Right renal pelvis (tissue), 4 donors: ENCODE results near the gene TIGD6. TPM values are rescaled to one million over a fixed set of nuclear protein-coding genes. Genes with fewer than 3 reads are reported as not detected.
A peak's percentile ranks its signal among the peaks of the same experiment; 100 is the strongest.

Experiments used
- DNase-seq, 4 donors: peaks; one replicate each; pipeline ENCODE4 v3.0.0-alpha.2; 2013; ENCODE audit warnings: low read depth in 4 of 4, low spot score in 3 of 4, missing footprints in 1 of 4
- polyA plus RNA-seq, 4 donors: library from polyadenylated mRNA; unstranded; fragments of 120-200 nt; gene quantifications; one replicate each; pipeline ENCODE4 v1.2.1, GENCODE V29; 2013; ENCODE audit not compliant: insufficient read length in 4 of 4

The TIGD6 gene
- polyA plus RNA-seq, 4 donors = 6.2 to 8.1 (median 6.9) TPM

GRCh38 chr5:149982505-149982904 lies 17.9 kb downstream of the TIGD6 start:
- DNase-seq = no peak

DNA sequence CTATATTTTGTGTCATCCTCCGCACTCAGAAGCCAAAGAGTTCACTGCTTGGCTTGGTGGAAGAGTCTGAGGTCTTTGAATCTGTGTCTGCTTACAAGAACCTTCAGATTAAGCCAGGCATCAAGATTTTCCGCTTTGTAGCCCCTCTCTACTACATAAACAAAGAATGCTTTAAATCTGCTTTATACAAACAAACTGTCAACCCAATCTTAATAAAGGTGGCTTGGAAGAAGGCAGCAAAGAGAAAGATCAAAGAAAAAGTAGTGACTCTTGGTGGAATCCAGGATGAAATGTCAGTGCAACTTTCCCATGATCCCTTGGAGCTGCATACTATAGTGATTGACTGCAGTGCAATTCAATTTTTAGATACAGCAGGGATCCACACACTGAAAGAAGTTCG lies 19.2 kb downstream of the TIGD6 start:
- DNase-seq = no peak

DNA sequence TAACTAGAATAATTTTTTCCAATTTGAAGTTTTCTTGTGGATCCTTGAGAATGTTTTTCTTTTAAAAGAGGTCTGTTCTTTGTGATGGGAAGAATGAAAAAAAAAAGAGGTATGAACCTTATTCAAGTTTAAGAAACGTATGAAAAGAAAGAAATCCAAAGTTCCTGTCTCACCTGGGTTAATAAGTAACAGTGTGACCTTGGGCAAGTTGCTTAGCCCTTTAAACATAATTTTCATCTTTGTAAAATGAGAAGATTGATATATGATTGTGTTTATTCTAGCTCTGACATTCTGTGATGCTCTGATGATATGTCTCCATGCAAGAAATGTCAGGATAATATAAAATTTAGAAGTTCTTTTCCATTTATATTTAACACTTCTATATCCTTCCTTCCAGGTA lies 20.6 kb downstream of the TIGD6 start:
- DNase-seq = no peak

GRCh38 chr5:149975409-149975808 lies 25.0 kb downstream of the TIGD6 start:
- no peak for DNase-seq

DNA sequence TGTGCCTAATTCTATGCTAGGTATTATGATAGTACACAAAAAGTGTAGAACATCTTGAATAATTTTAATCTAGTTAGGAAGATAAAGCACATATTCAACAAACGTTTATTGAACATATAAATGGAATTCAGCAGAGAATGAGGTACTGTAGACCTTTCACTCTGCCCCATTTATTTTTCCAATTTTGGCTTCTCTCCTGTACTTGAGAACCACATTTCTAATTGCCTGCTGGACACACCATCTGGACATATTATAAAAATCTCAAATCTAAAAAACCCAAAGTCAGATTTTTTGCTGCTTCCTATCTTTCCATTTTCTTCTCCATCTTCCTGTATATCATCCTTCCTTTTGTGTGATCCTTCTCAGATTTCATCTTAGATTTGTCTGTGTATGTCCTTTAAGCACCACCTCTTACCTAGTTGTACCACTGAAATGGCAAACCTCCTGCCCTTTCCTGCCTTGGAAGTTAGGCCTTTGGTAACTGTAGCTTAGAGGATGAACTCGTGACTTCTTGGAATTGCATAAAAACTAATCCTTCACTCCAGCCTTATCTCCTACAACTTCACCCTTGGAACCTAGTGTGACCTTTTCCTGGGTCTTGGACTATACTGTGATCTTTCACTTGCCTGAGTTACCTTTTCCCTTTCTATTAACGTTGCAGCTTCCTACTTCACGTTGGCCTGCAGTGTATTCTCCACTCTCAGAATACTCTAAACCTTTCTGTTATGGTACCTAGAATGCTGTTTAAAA lies 31.1 kb downstream of the TIGD6 start:
- DNase-seq = no peak

- DNase-seq = no peak
Observed at GRCh38 chr5:149966946-149967345, 33.5 kb downstream of the TIGD6 start.

GRCh38 chr5:149963729-149964128 lies 36.7 kb downstream of the TIGD6 start:
- no peak for DNase-seq

DNA sequence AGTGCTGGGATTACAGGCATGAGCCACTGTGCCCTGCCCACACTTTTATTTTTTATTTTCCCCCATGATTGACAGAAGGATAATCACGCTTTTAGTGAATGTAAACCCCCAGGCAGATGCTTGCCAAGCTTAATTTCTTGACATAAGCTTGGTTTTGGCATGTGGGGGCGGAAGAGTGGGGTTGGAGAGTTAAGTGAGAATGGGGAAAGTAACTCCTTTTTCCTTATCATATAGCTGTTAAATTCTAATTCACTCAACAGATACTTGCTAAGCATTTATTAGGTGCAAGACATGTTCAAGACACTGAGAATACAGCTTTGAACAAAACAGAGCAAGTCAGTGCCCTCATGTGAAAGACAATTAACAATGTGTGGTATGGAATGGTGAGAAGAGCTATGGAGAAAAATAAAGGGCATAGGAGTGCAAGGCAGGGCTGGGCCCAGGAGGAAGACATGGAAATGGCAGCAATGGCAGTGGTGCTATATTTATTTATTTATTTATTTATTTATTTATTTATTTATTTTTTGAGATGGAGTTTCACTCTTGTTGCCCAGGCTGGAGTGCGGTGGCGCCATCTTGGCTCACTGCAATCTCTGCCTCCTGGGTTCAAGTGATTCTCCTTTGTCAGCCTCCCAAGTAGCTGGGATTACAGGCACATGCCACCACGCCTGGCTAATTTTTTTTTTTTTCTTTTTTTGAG lies 37.7 kb downstream of the TIGD6 start:
- no peak for DNase-seq

GRCh38 chr5:149961957-149962409 lies 38.5 kb downstream of the TIGD6 start:
- no peak for DNase-seq

DNA sequence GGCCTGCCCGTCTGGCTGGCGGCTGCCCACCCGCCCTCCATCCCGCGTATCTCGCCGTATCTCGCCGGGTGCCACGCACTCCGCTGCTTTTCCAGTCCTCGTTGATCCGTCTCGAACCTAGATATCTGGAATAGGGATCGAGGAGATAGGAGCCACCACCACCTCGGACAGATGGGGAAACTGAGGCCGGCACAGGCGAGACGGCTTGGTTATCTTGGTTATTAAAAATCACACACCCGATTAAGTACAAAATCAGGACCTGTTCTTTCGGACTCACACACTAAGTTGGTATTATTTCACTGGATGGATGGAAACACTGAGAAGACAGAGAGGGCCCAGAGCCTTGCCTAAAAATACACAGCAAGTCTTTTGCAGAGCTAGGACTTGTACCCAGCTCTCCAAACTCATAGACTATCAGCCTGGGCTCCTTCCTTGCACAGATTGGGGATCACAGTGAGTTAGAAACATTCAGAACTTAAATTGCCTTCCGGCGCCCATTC lies 39.2 kb downstream of the TIGD6 start:
- peak in 1 of 4 donors; percentile 25 for DNase-seq

DNA sequence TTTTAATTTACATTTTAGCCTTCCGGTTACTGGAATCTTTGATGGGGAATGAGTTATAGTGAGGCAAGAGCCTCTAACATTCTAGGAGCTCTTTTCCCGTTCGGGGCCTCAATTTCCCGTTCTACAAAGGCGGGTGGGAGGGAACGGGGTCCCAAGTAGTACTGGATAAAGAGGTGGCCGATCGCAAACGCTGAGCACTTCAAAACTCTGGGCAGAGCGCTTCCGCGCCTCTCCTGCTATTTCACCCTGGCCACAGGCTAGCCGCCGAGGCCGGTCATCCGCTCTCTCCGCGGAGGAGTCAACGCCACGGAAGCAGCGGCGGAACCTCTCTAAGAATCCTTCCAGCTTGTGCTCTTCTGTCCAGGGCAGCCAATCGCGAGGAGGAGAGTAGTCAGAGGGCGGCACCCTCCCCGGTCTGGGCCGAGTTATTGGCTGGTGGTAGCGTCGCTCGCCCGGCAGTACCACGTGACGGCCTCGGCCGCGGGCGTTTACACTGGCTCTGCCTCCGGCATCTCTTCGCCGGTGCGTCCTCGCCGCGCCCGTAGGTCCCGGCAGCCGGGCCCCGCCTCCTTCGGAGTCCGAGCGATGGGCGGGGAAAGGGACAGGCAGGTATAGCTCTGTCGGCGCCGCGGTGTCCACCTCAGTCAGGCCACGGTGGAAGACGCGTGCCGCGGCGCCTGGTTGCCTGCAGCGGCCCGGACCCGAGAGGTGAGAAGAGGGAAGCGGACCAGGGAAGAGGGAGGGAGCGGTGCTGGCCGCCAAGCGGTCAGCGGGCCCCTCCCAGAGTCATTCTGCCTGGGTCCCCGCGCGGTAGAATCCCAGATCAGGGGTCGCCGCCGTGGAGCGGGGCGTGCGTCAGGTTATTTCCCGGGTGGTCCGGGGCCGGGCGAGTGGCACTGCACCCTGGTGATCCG lies 39.9 kb downstream of the TIGD6 start, which contains the start of gene SLC26A2:
SLC26A2 (plus strand) TSS at position 487 of the 914 bp plus-strand sequence. CDS start 16,895 bp downstream, outside the sequence.
- DNase-seq = peak; percentile 86 to 93 (median 92)

- DNase-seq = no peak
Observed at GRCh38 chr5:149959406-149960236, 40.8 kb downstream of the TIGD6 start.

- DNase-seq = no peak
Observed at GRCh38 chr5:149957855-149958254, 42.6 kb downstream of the TIGD6 start.

DNA sequence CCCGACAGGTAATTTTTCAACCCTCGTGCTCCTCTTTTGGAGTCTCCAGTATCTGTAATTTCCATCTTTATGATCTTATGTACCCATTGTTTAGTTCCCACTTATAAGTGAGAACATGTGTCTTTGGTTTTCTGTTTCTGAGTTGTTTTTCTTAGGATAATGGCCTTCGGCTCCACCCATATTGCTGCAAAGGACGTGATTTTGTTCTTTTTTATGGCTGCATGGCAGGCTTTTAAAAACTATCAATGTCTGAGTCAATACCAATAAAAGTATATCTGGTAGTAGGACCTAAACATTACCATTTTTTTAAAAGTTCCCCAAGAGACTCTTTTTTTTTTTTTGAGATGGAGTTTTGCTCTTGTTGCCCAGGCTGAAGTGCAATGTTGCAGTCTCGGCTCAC lies 43.8 kb downstream of the TIGD6 start:
- DNase-seq = no peak

DNA sequence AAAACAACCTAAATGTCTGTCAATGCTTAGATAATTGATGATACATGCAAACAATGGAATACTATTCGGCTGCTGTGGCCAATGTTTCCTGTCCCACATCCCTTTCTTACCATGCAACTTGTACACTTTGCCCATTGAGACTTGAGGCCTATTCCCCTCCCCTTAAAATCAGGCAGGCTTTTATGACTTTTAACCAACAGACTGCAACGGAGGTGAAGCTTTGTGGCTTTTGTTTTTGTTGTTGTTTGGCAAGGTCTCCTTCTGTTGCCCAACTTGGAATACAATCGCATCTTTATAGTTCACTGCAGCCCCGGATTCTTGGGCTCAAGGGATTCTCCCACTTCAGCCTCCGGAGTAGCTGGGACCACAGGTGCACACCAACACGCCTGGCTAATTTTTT lies 45.7 kb downstream of the TIGD6 start:
- DNase-seq = no peak

DNA sequence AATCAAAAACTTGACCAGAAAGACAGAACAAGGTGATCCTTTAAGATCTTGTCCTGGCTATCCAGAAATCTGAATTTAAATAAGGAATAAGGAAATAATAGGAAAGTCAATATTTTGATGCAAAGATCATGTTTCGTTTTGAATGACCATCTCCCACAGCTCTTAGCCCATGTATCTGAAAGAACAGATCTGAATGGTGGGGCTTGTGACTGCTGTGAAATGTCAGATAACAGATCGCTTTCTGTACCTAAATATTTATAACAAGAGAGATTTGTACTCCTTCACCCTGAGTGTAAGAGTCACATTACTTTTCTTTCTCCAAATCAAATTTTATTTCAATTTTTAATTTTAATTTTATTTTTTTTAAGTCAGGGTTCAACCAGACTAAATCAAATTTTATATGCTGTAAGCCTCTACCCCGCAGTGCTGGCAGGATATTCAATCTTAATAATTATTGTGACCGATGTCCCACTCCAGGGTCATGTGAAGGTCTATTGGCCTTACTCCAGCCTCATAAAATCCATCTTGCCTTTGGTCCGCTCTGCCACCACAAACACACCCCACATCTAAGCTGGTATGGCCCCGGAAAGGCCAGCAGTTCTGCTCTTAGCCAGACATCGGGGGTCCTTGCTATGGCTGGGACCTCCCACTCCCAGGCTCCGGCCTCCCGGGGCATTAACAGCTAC lies 46.9 kb downstream of the TIGD6 start:
- DNase-seq = no peak

GRCh38 chr5:149951138-149951749 lies 49.2 kb downstream of the TIGD6 start:
- no peak for DNase-seq

DNA sequence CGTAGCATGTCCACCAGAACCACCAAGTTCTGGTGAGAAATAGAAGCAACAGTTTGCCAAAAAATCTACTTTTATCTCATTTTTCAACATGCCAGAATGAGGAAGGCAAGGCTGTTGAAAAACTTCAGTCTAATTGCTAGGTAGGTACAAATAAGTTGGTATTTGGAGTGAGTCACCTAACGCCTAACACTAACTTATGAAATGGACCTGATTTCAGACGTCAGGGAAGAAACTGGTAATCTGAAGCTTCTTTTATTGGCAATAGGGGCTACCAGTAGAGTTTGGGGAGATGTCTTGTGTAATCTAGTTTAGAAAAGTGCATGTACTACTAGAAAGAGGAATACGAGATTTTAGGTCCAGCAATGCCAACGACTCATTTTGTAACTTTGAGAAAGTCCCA lies 51.5 kb downstream of the TIGD6 start:
- DNase-seq = no peak

DNA sequence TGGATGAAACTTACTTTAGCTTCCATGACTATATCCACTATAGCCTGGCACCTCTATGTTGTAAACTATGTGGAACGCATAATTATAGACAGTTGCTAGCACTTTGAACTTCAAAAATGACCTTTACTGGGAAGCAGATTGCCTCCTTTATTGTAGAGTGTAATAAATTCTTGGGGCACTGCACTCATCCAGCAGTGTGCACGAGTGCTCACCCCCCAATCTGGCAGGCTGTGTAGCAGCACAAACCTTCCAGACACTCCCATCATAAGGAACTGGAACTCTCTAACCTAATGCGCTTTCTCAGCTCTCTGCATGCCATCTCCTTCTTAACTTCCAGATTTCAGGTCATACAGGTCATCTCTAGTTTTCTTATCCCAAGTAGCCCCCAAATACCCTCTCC lies 54.3 kb downstream of the TIGD6 start:
- DNase-seq = no peak
